GM23248 (cell line): ENCODE data around the gene SOX13. TPM values are rescaled to one million over a fixed set of nuclear protein-coding genes. Genes with fewer than 3 reads are reported as not detected.
"Not testable (repeated sequence)": the region's sequence is repeated elsewhere in the genome, so short reads cannot be mapped to it uniquely, and the experiment has no call there.

Experiments
- DNase-seq: peaks from one replicate; pipeline ENCODE4 v3.0.0-alpha.2; 2015
- H2AFZ ChIP-seq: fragments of 200-600 bp; sonication (generic); 2 replicates; pipeline ENCODE4 v1.6.1; 2016; ENCODE audit warnings: antibody characterized with exemption
- H3F3A ChIP-seq: fragments of 200-600 bp; sonication (generic); 2 replicates; pipeline ENCODE4 v1.6.1; 2016; ENCODE audit warnings: mild to moderate bottlenecking, antibody characterized with exemption, mixed run types; ENCODE audit not compliant: insufficient read depth
- H3K27ac ChIP-seq: fragments of 200-600 bp; sonication (generic); 2 replicates; pipeline ENCODE4 v1.5.1; 2016; ENCODE audit warnings: mild to moderate bottlenecking
- H3K27me3 ChIP-seq: fragments of 200-600 bp; sonication (generic); replicated peaks from 2 replicates; pipeline ENCODE4 v1.6.1; 2016; ENCODE audit warnings: mild to moderate bottlenecking; ENCODE audit not compliant: insufficient read depth
- H3K36me3 ChIP-seq: fragments of 200-600 bp; sonication (generic); 2 replicates; pipeline ENCODE4 v1.6.1; 2016; ENCODE audit warnings: low read depth, mild to moderate bottlenecking
- H3K4me1 ChIP-seq: fragments of 200-600 bp; sonication (generic); 2 replicates; pipeline ENCODE4 v1.6.1; 2016; ENCODE audit warnings: mild to moderate bottlenecking; ENCODE audit not compliant: insufficient read depth
- H3K4me2 ChIP-seq: fragments of 200-600 bp; sonication (generic); one replicate; pipeline ENCODE4 v1.6.1; 2016; ENCODE audit warnings: mild to moderate bottlenecking; ENCODE audit not compliant: unreplicated experiment
- H3K4me3 ChIP-seq: fragments of 200-600 bp; sonication (generic); 2 replicates; pipeline ENCODE4 v1.5.1; 2016; ENCODE audit warnings: mild to moderate bottlenecking
- H3K79me2 ChIP-seq: fragments of 200-600 bp; sonication (generic); 2 replicates; pipeline ENCODE4 v1.6.1; 2016; ENCODE audit warnings: mild to moderate bottlenecking; ENCODE audit not compliant: insufficient read depth
- H3K9ac ChIP-seq: fragments of 200-600 bp; sonication (generic); 2 replicates; pipeline ENCODE4 v1.6.1; 2016; ENCODE audit warnings: mild to moderate bottlenecking
- H3K9me2 ChIP-seq: fragments of 200-600 bp; sonication (generic); 2 replicates; pipeline ENCODE4 v1.6.1; 2016; ENCODE audit warnings: mixed run types, mild to moderate bottlenecking, moderate library complexity; ENCODE audit not compliant: insufficient read depth
- H3K9me3 ChIP-seq: fragments of 200-600 bp; sonication (generic); one replicate; pipeline ENCODE4 v1.6.1; 2017; ENCODE audit warnings: low read depth
- H4K20me1 ChIP-seq: fragments of 200-600 bp; sonication (generic); 2 replicates; pipeline ENCODE4 v1.6.0; 2016; ENCODE audit not compliant: insufficient read depth
- EZH2 ChIP-seq: fragments of 200-600 bp; sonication (generic); IDR thresholded peaks from 2 replicates; pipeline ENCODE4 v1.6.1; 2018; ENCODE audit warnings: antibody characterized with exemption, mild to moderate bottlenecking; ENCODE audit not compliant: insufficient read depth, poor library complexity, severe bottlenecking
- EZH2phosphoT487 ChIP-seq: fragments of 200-600 bp; sonication (generic); IDR thresholded peaks from 2 replicates; pipeline ENCODE4 v1.6.1; 2018; ENCODE audit warnings: antibody characterized with exemption, moderate library complexity, mild to moderate bottlenecking, low read depth; ENCODE audit not compliant: insufficient read depth
- WGBS, 2 experiments: methylation state at CpG; one replicate each; pipeline ENCODE4 v1.1.6; 2015 to 2017; ENCODE audit warnings: low lambda C conversion rate in 2 of 2, low coverage in 1 of 2; ENCODE audit errors: missing lambda C conversion rate in 2 of 2; 5-methylcytosine and 5-hydroxymethylcytosine counted together
- in situ Hi-C: fragments of 300-500 bp; cut with MboI; formaldehyde crosslinking; loops from 2 replicates; pipeline ENCODE4 v1.15.0; 2020
- polyA plus RNA-seq: library from polyadenylated mRNA; unstranded; fragments of >200 nt; fragmentation: Nextera tagmentation; extraction: Ambion mirVana; gene quantifications from 2 replicates; pipeline ENCODE4 v1.2.1, GENCODE V29; 2016
- total RNA-seq: library from RNA; depleted of rRNA; stranded (reverse); fragments of >200 nt; shearing (Covaris generic); gene quantifications from 2 replicates; pipeline ENCODE4 v1.2.3, GENCODE V29; 2014

The SOX13 gene
- total and polyA plus RNA-seq, 2 experiments from 2014 or later, result 3.0 to 5.5 TPM

- H3K4me3 ChIP-seq, result no peak overlapping the region
- no peaks in the 10 kb centered on the region for H4K20me1 ChIP-seq
- H3K9ac ChIP-seq, result no peak overlapping the region
- H3K79me2 ChIP-seq, result peaks cover 74% of the 10 kb centered on the region
- no peak overlapping the region for H2AFZ ChIP-seq
- no peak for DNase-seq
- H3F3A ChIP-seq, result no peaks in the 10 kb centered on the region
- no peaks in the 10 kb centered on the region for H3K9me3 ChIP-seq
- H3K27me3 ChIP-seq, result no peaks in the 10 kb centered on the region
- H3K4me2 ChIP-seq, result no peak overlapping the region
- no peaks in the 10 kb centered on the region for H3K4me1 ChIP-seq
- H3K36me3 ChIP-seq, result no peaks in the 10 kb centered on the region
- TF ChIP-seq EZH2, result no peak
- no peak for TF ChIP-seq EZH2phosphoT487
- in situ Hi-C loops, result no loop called here
- WGBS, 2 experiments, result 89 to 91% methylated on average over 15 of the region's 15 CpGs
- H3K9me2 ChIP-seq, result no peaks in the 10 kb centered on the region
- H3K27ac ChIP-seq, result no peak overlapping the region
Observed at GRCh38 chr1:204094856-204095634, 22.1 kb downstream of the SOX13 start.

- H3K9me2 ChIP-seq, result no peaks in the 10 kb centered on the region
Observed at GRCh38 chr1:204096931-204097330, 24.0 kb downstream of the SOX13 start.

GRCh38 chr1:204098683-204099082, 25.8 kb downstream of the SOX13 start:
- H4K20me1 ChIP-seq, result no peaks in the 10 kb centered on the region
- H3K4me3 ChIP-seq, result no peak overlapping the region
- H2AFZ ChIP-seq, result no peak overlapping the region
- no peak overlapping the region for H3K27ac ChIP-seq
- H3K4me1 ChIP-seq, result peaks cover 11% of the 10 kb centered on the region
- no peak for DNase-seq
- no peak overlapping the region for H3K9ac ChIP-seq
- no peak overlapping the region for H3K4me2 ChIP-seq
- H3K9me3 ChIP-seq, result no peaks in the 10 kb centered on the region
- peaks cover 7% of the 10 kb centered on the region; the same call in 1 of the 2 replicates for H3F3A ChIP-seq
- TF ChIP-seq EZH2phosphoT487 (no peak), EZH2 (no peak)
- no peaks in the 10 kb centered on the region for H3K36me3 ChIP-seq
- in situ Hi-C loops, result no loop called here
- 85 to 87% methylated on average over 4 of the region's 4 CpGs for WGBS, 2 experiments
- H3K27me3 ChIP-seq, result no peaks in the 10 kb centered on the region
- peaks cover 66% of the 10 kb centered on the region for H3K79me2 ChIP-seq
- no peaks in the 10 kb centered on the region for H3K9me2 ChIP-seq

More at GRCh38 chr1:204096931-204097330, 24.0 kb downstream of the SOX13 start:
- in situ Hi-C loops, result no loop called here
- H3K27ac ChIP-seq, result no peak overlapping the region
- H4K20me1 ChIP-seq, result no peaks in the 10 kb centered on the region
- H3K9me3 ChIP-seq, result no peaks in the 10 kb centered on the region
- H3F3A ChIP-seq, result no peaks in the 10 kb centered on the region
- peaks cover 72% of the 10 kb centered on the region for H3K79me2 ChIP-seq
- DNase-seq, result no peak
- H3K9ac ChIP-seq, result no peak overlapping the region
- H3K27me3 ChIP-seq, result no peaks in the 10 kb centered on the region
- H2AFZ ChIP-seq, result no peak overlapping the region
- TF ChIP-seq EZH2phosphoT487 (no peak), EZH2 (no peak)
- no peaks in the 10 kb centered on the region for H3K36me3 ChIP-seq
- H3K4me2 ChIP-seq, result no peak overlapping the region
- 46 to 62% methylated on average over 3 of the region's 3 CpGs for WGBS, 2 experiments
- H3K4me3 ChIP-seq, result no peak overlapping the region
- no peaks in the 10 kb centered on the region for H3K4me1 ChIP-seq

DNA sequence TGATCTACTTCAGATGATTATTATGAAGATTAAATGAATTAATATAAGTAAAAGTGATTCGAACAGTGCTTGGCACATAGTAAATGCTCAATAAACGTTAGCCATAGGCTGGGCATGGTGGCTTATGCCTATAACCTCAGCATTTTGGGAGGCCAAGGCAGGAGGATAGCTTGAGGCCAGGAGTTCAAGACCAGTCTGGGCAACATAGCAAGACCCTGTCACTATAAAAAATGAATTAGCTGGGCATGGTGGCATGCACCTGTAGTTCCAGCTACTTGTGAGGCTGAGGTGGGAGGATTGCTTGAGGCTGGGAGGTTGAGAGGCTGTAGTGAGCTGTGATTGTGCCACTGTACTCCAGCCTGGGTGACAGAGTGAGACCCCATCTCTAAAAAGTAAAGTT, 26.8 kb downstream of the SOX13 start:
- DNase-seq, H3K4me3 ChIP-seq, H2AFZ ChIP-seq, H3F3A ChIP-seq, H4K20me1 ChIP-seq, H3K27ac ChIP-seq, H3K9me2 ChIP-seq, H3K9me3 ChIP-seq, H3K36me3 ChIP-seq, H3K9ac ChIP-seq, H3K4me2 ChIP-seq, in situ Hi-C loops, H3K27me3 ChIP-seq: not testable (repeated sequence)
- Histone ChIP-seq H3K4me1 (peaks cover 22% of the 10 kb centered on the region), H3K79me2 (peaks cover 70% of the 10 kb centered on the region)
- 85 to 93% methylated on average over 2 of the region's 2 CpGs for WGBS, 2 experiments
